ENCODE data around the gene CDH1. TPM values are rescaled to one million over a fixed set of nuclear protein-coding genes. Genes with fewer than 3 reads are reported as not detected.

Gene CDH1
- total and polyA plus RNA-seq, 4 experiments from 2014 or later: 0.17 to 0.55 (median 0.20) TPM; not detected in 1

- CTCF ChIA-PET (ENCODE audit: partially characterized antibody): no interaction called here
- H3K9me3 ChIP-seq (ENCODE audit: control insufficient read depth in 1 of 2, low read length in 2 of 2): no peaks in the 10 kb centered on the region
- intact Hi-C loops (cut with micrococcal nuclease): no loop called here
- POLR2A ChIA-PET (ENCODE audit: partially characterized antibody): no interaction called here
- Mint-ChIP-seq H3K27me3 (no peaks in the 10 kb centered on the region), H3K36me3 (peaks cover 50 to 53% of the 10 kb centered on the region in 2 donors), H3K27ac (no peak overlapping the region), H3K4me1 (peaks cover 0 to 2% (median under 1%) of the 10 kb centered on the region in 4 donors), H3K4me3 (no peak overlapping the region), H3K9me3 (no peaks in the 10 kb centered on the region)
- H3K27me3 ChIP-seq (ENCODE audit: insufficient read depth, low read length): no peaks in the 10 kb centered on the region
- peaks cover 17% of the 10 kb centered on the region for H3K36me3 ChIP-seq (ENCODE audit: insufficient read depth, low read length)
- no peaks in the 10 kb centered on the region for H3K4me1 ChIP-seq (ENCODE audit: insufficient read depth, low read length)
- no peak overlapping the region for H3K27ac ChIP-seq (ENCODE audit: low read depth, low read length)
- no peak for DNase-seq
- no peak overlapping the region for H3K4me3 ChIP-seq (ENCODE audit: low read length in 2 of 2)
Observed at GRCh38 chr16:68875871-68876270, 138.8 kb downstream of the CDH1 start.

- no peak overlapping the region for H3K4me3 ChIP-seq (ENCODE audit: low read length in 2 of 2)
- ChIA-PET CTCF (ENCODE audit: partially characterized antibody) (no interaction called here), POLR2A (ENCODE audit: partially characterized antibody) (no interaction called here)
- no peak overlapping the region for H3K4me3 Mint-ChIP-seq
- intact Hi-C loops (cut with micrococcal nuclease): no loop called here
- no peak overlapping the region for H3K27ac ChIP-seq (ENCODE audit: low read depth, low read length)
- no peak for DNase-seq
- H3K4me1 ChIP-seq (ENCODE audit: insufficient read depth, low read length): no peaks in the 10 kb centered on the region
- no peaks in the 10 kb centered on the region for H3K4me1 Mint-ChIP-seq
- H3K27me3 ChIP-seq (ENCODE audit: insufficient read depth, low read length): no peaks in the 10 kb centered on the region
- H3K9me3 Mint-ChIP-seq: no peaks in the 10 kb centered on the region
- H3K36me3 ChIP-seq (ENCODE audit: insufficient read depth, low read length): peaks cover 4% of the 10 kb centered on the region
- H3K36me3 Mint-ChIP-seq: peaks cover 28 to 43% of the 10 kb centered on the region in 2 donors
- no peak overlapping the region for H3K27ac Mint-ChIP-seq
- no peaks in the 10 kb centered on the region for H3K9me3 ChIP-seq (ENCODE audit: control insufficient read depth in 1 of 2, low read length in 2 of 2)
- H3K27me3 Mint-ChIP-seq: no peaks in the 10 kb centered on the region
Observed at GRCh38 chr16:68883685-68884084, 146.6 kb downstream of the CDH1 start.

- H3K36me3 ChIP-seq (ENCODE audit: insufficient read depth, low read length): peaks cover 4% of the 10 kb centered on the region
- Mint-ChIP-seq H3K36me3 (peaks cover 28 to 44% of the 10 kb centered on the region in 2 donors), H3K4me3 (no peak overlapping the region), H3K27ac (no peak overlapping the region), H3K9me3 (no peaks in the 10 kb centered on the region), H3K27me3 (no peaks in the 10 kb centered on the region), H3K4me1 (no peaks in the 10 kb centered on the region)
- no peak overlapping the region for H3K4me3 ChIP-seq (ENCODE audit: low read length in 2 of 2)
- ChIA-PET CTCF (ENCODE audit: partially characterized antibody) (no interaction called here), POLR2A (ENCODE audit: partially characterized antibody) (no interaction called here)
- no peak overlapping the region for H3K27ac ChIP-seq (ENCODE audit: low read depth, low read length)
- no peak for DNase-seq
- no peaks in the 10 kb centered on the region for H3K27me3 ChIP-seq (ENCODE audit: insufficient read depth, low read length)
- H3K4me1 ChIP-seq (ENCODE audit: insufficient read depth, low read length): no peaks in the 10 kb centered on the region
- intact Hi-C loops (cut with micrococcal nuclease): no loop called here
- H3K9me3 ChIP-seq (ENCODE audit: control insufficient read depth in 1 of 2, low read length in 2 of 2): no peaks in the 10 kb centered on the region
Observed at GRCh38 chr16:68884401-68884800, 147.3 kb downstream of the CDH1 start.

Other genes with a start within 250 kb of the CDH1 start
- gene ZFP90, start 198.0 kb upstream of the CDH1 start, total RNA-seq: 10 to 100 TPM; 53.6 to 55.3 TPM
- gene ZFP90, start 198.0 kb upstream of the CDH1 start, polyA plus RNA-seq: 10 to 100 TPM; 20.2 to 26.4 TPM
- under 1 TPM; 0.39 to 0.47 TPM for gene CDH3, start 92.0 kb upstream of the CDH1 start, total RNA-seq
- not detected for gene CDH3, start 92.0 kb upstream of the CDH1 start, polyA plus RNA-seq
- 10 to 100 TPM; 35.5 to 38.1 TPM for gene TANGO6, start 106.2 kb downstream of the CDH1 start, total RNA-seq
- gene TANGO6, start 106.2 kb downstream of the CDH1 start, polyA plus RNA-seq: 10 to 100 TPM; 12.2 to 16.6 TPM